CD14-positive monocyte (primary cell): Measurements from ENCODE around the gene FAM227B. TPM values are rescaled to one million over a fixed set of nuclear protein-coding genes. Genes with fewer than 3 reads are reported as not detected.

Experiments
- DNase-seq, 3 donors: peaks; one replicate each; pipeline ENCODE4 v3.0.0-alpha.2; 2011 to 2022
- H2AFZ ChIP-seq: 2 replicates; pipeline ENCODE4 v1.6.0; 2012; ENCODE audit warnings: mild to moderate bottlenecking, low read depth, low read length, inconsistent platforms; ENCODE audit not compliant: insufficient read depth, poor library complexity, severe bottlenecking
- H3K27ac ChIP-seq, 2 donors: 1 replicate in 1 of 2; 2 replicates in 1 of 2; pipeline ENCODE4 v1.5.1; 2012 to 2013; ENCODE audit warnings: low read length in 2 of 2, control low read depth in 1 of 2, inconsistent platforms in 1 of 2, low read depth in 1 of 2, mild to moderate bottlenecking in 1 of 2
- H3K27me3 ChIP-seq, 2 donors: one replicate each; pipeline versions ENCODE4 v1.6.0 to v1.6.1; 2011 to 2013; ENCODE audit warnings: low read length in 2 of 2; ENCODE audit not compliant: control insufficient read depth in 2 of 2, insufficient read depth in 2 of 2
- H3K36me3 ChIP-seq, 2 donors: replicated peaks in 1 of 2; 1 replicate in 1 of 2; 2 replicates in 1 of 2; pipeline versions ENCODE4 v1.5.1 to v1.6.1; 2012 to 2013; ENCODE audit warnings: low read length in 2 of 2, control low read depth in 1 of 2, inconsistent platforms in 1 of 2, mild to moderate bottlenecking in 1 of 2; ENCODE audit not compliant: insufficient read depth in 2 of 2, control insufficient read depth in 1 of 2
- H3K4me1 ChIP-seq, 2 donors: 1 replicate in 1 of 2; 2 replicates in 1 of 2; pipeline versions ENCODE4 v1.5.1 to v1.6.1; 2012 to 2013; ENCODE audit warnings: low read length in 2 of 2, control low read depth in 1 of 2, inconsistent platforms in 1 of 2, mild to moderate bottlenecking in 1 of 2, moderate library complexity in 1 of 2; ENCODE audit not compliant: insufficient read depth in 2 of 2, control insufficient read depth in 1 of 2
- H3K4me2 ChIP-seq: replicated peaks from 2 replicates; pipeline ENCODE3; 2012; ENCODE audit warnings: low read length, moderate library complexity, mild to moderate bottlenecking; ENCODE audit not compliant: poor library complexity, severe bottlenecking; ENCODE audit errors: extremely low read depth
- H3K4me3 ChIP-seq, 3 experiments: fragments of 200-600 bp in 1 of 3; sonication (generic) in 1 of 3; replicated peaks in 1 of 3; 1 replicate in 2 of 3; 2 replicates in 1 of 3; pipeline ENCODE4 v1.5.1; 2011 to 2013; ENCODE audit warnings: low read length in 3 of 3, mild to moderate bottlenecking in 3 of 3, control low read depth in 2 of 3, low read depth in 2 of 3, inconsistent platforms in 1 of 3, moderate library complexity in 1 of 3
- H3K79me2 ChIP-seq: 2 replicates; pipeline ENCODE4 v1.6.0; 2012; ENCODE audit warnings: mild to moderate bottlenecking, control low read depth, inconsistent platforms, low read length, moderate library complexity; ENCODE audit not compliant: insufficient read depth
- H3K9ac ChIP-seq: 2 replicates; pipeline ENCODE4 v1.6.0; 2017; ENCODE audit warnings: low read length, mild to moderate bottlenecking; ENCODE audit not compliant: insufficient read depth, poor library complexity, severe bottlenecking
- H3K9me3 ChIP-seq, 2 donors: replicated peaks in 1 of 2; 1 replicate in 1 of 2; 2 replicates in 1 of 2; pipeline versions ENCODE4 v1.5.1 to v1.6.1; 2012 to 2013; ENCODE audit warnings: low read length in 2 of 2, control low read depth in 1 of 2; ENCODE audit not compliant: control insufficient read depth in 1 of 2, insufficient read depth in 1 of 2
- H4K20me1 ChIP-seq: 2 replicates; pipeline ENCODE4 v1.6.0; 2012; ENCODE audit warnings: mild to moderate bottlenecking, low read length, control low read depth, moderate library complexity; ENCODE audit not compliant: insufficient read depth
- H3K27ac Mint-ChIP-seq, 7 donors: one replicate each; pipeline ENCODE4 v1.8.0; 2020; ENCODE audit warnings: mild to moderate bottlenecking in 7 of 7, mixed read lengths in 7 of 7, moderate library complexity in 6 of 7, inconsistent platforms in 2 of 7
- H3K27me3 Mint-ChIP-seq, 3 donors: one replicate each; pipeline ENCODE4 v1.8.0; 2021 to 2022; ENCODE audit warnings: low read depth in 3 of 3, mild to moderate bottlenecking in 3 of 3, mixed read lengths in 3 of 3, moderate library complexity in 3 of 3, inconsistent platforms in 1 of 3
- H3K36me3 Mint-ChIP-seq, 2 donors: one replicate each; pipeline ENCODE4 v1.8.0; 2020; ENCODE audit warnings: mixed read lengths in 2 of 2, inconsistent platforms in 1 of 2, mild to moderate bottlenecking in 1 of 2
- H3K4me1 Mint-ChIP-seq: one replicate; pipeline ENCODE4 v1.8.0; 2020; ENCODE audit warnings: mild to moderate bottlenecking, mixed read lengths
- H3K4me3 Mint-ChIP-seq, 2 donors: one replicate each; pipeline ENCODE4 v1.8.0; 2020; ENCODE audit warnings: mild to moderate bottlenecking in 2 of 2, mixed read lengths in 2 of 2, moderate library complexity in 1 of 2
- H3K9me3 Mint-ChIP-seq, 7 donors: one replicate each; pipeline ENCODE4 v1.8.0; 2020 to 2022; ENCODE audit warnings: mixed read lengths in 7 of 7, mild to moderate bottlenecking in 6 of 7, moderate library complexity in 6 of 7, inconsistent platforms in 2 of 7
- CTCF ChIP-seq: fragments of 200-600 bp; IDR thresholded peaks from one replicate; pipeline ENCODE4 v1.8.0; 2022; ENCODE audit warnings: antibody characterized with exemption, mild to moderate bottlenecking
- WGBS: methylation state at CpG from one replicate; pipeline ENCODE4 v1.1.5; 2013; ENCODE audit warnings: missing lambda C conversion rate; ENCODE audit not compliant: insufficient coverage; 5-methylcytosine and 5-hydroxymethylcytosine counted together
- intact Hi-C, 2 donors: fragments of 100-400 bp; cut with micrococcal nuclease; formaldehyde crosslinking; loops; one replicate each; pipeline versions ENCODE4 v1.15.0 to v1.15.1; 2023
- polyA plus RNA-seq, 3 donors: library from polyadenylated mRNA; depleted of rRNA in 1 of 3; unstranded in 2 of 3; stranded (reverse) in 1 of 3; fragments of 300-500 nt in 2 of 3; fragments of >200 nt in 1 of 3; fragmentation: Illumina TruSeq in 2 of 3; gene quantifications; 1 replicate in 2 of 3; 2 replicates in 1 of 3; pipeline ENCODE4 v1.2.3, GENCODE V29; 2012 to 2021

Gene FAM227B
- polyA plus RNA-seq, 3 donors: 0.28 to 0.72 (median 0.49) TPM

GRCh38 chr15:49343546-49343945 lies 277.1 kb downstream of the FAM227B start:
- Mint-ChIP-seq H3K4me3 (no peak overlapping the region), H3K9me3 (peaks cover 8 to 31% (median 16%) of the 10 kb centered on the region in 7 donors), H3K4me1 (peaks cover 4% of the 10 kb centered on the region), H3K36me3 (peaks cover 30 to 45% of the 10 kb centered on the region in 2 donors), H3K27me3 (peaks cover 0 to 2% (median 0%) of the 10 kb centered on the region in 3 donors), H3K27ac (no peak overlapping the region)
- no peaks in the 10 kb centered on the region for H3K79me2 ChIP-seq
- no peaks in the 10 kb centered on the region for H3K4me1 ChIP-seq
- no peak overlapping the region for H2AFZ ChIP-seq
- H3K27me3 ChIP-seq: no peaks in the 10 kb centered on the region
- H3K9ac ChIP-seq: no peak overlapping the region
- no peak for TF ChIP-seq CTCF
- H3K36me3 ChIP-seq: peaks cover 0 to 10% of the 10 kb centered on the region in 2 donors
- intact Hi-C loops: no loop called here
- H3K9me3 ChIP-seq: peaks cover 2 to 12% of the 10 kb centered on the region in 2 donors
- no peak overlapping the region for H3K4me2 ChIP-seq
- no peak overlapping the region for H3K27ac ChIP-seq
- H4K20me1 ChIP-seq: no peaks in the 10 kb centered on the region
- no peak overlapping the region for H3K4me3 ChIP-seq
- no peak for DNase-seq

GRCh38 chr15:49339656-49340055 lies 281.0 kb downstream of the FAM227B start:
- no peak overlapping the region for H3K27ac Mint-ChIP-seq
- H3K27ac ChIP-seq: no peak overlapping the region
- H3K4me3 Mint-ChIP-seq: no peak overlapping the region
- H3K36me3 ChIP-seq: peaks cover 0 to 10% of the 10 kb centered on the region in 2 donors
- H3K4me2 ChIP-seq: no peak overlapping the region
- peaks cover 28 to 41% of the 10 kb centered on the region in 2 donors for H3K36me3 Mint-ChIP-seq
- H3K4me1 ChIP-seq: no peaks in the 10 kb centered on the region
- H2AFZ ChIP-seq: no peak overlapping the region
- intact Hi-C loops: no loop called here
- peaks cover 8 to 31% (median 17%) of the 10 kb centered on the region in 7 donors for H3K9me3 Mint-ChIP-seq
- no peaks in the 10 kb centered on the region for H3K79me2 ChIP-seq
- 83% methylated on average over 7 of the region's 10 CpGs for WGBS
- H3K27me3 ChIP-seq: no peaks in the 10 kb centered on the region
- TF ChIP-seq CTCF: no peak
- H3K9me3 ChIP-seq: peaks cover 2 to 12% of the 10 kb centered on the region in 2 donors
- no peak overlapping the region for H3K4me3 ChIP-seq
- H4K20me1 ChIP-seq: no peaks in the 10 kb centered on the region
- H3K4me1 Mint-ChIP-seq: peaks cover 4% of the 10 kb centered on the region
- peaks cover 0 to 2% (median 0%) of the 10 kb centered on the region in 3 donors for H3K27me3 Mint-ChIP-seq
- DNase-seq: no peak
- H3K9ac ChIP-seq: no peak overlapping the region
